ENCODE results near the gene TBC1D19. TPM values are rescaled to one million over a fixed set of nuclear protein-coding genes. Genes with fewer than 3 reads are reported as not detected.

The TBC1D19 gene
- total RNA-seq, 1 experiment from 2014 or later, result 2.2 TPM

- no peaks in the 10 kb centered on the region for H3K9me3 ChIP-seq (ENCODE audit: control insufficient read depth, insufficient read depth, low read depth, low read length)
- DNase-seq (ENCODE audit: low read depth, low spot score) (no peak), ATAC-seq (no peak)
- no peaks in the 10 kb centered on the region for H3K27me3 ChIP-seq (ENCODE audit: control insufficient read depth, insufficient read depth, low read length)
- no peak overlapping the region for H3K4me3 ChIP-seq (ENCODE audit: low read depth in 2 of 2, low read length in 2 of 2)
- no peak for TF ChIP-seq CTCF (IDR thresholded peaks at IDR 0.05)
- no peak for TF ChIP-seq TCF7L2 (IDR thresholded peaks at IDR 0.05; ENCODE audit: low read depth, low read length)
- TF ChIP-seq POLR2AphosphoS5 (IDR thresholded peaks at IDR 0.05; ENCODE audit: low read depth, low read length), result no peak
- TF ChIP-seq SIN3A (IDR thresholded peaks at IDR 0.05; ENCODE audit: borderline replicate concordance, insufficient read depth, low read depth, low read length), result no peak
- no peak for TF ChIP-seq REST (IDR thresholded peaks at IDR 0.05; ENCODE audit: insufficient read depth in 1 of 2, low read depth in 2 of 2, low read length in 1 of 2)
- ChIA-PET POLR2A (no interaction called here), CTCF (no interaction called here)
- intact Hi-C loops (cut with micrococcal nuclease; ENCODE audit: unreplicated experiment) (no loop called here), in situ Hi-C loops (cut with HindIII; ENCODE audit: low pct_unique_long_range_greater_than_20kb, low sequenced_read_pairs) (no loop called here)
- no peak overlapping the region for H3K27ac ChIP-seq (ENCODE audit: low read length)
- H3K4me1 ChIP-seq (ENCODE audit: control insufficient read depth, insufficient read depth, low read length), result no peaks in the 10 kb centered on the region
- no TSS peak for BruUV-seq (replicated peaks)
- H3K36me3 ChIP-seq (ENCODE audit: control insufficient read depth, insufficient read depth, low read length), result no peaks in the 10 kb centered on the region
These were observed 49.0 kb downstream of the TBC1D19 start for GRCh38 chr4:26632916-26633315.

GRCh38 chr4:26634237-26634636 is 50.4 kb downstream of the TBC1D19 start:
- H3K4me1 ChIP-seq (ENCODE audit: control insufficient read depth, insufficient read depth, low read length), result no peaks in the 10 kb centered on the region
- ChIA-PET POLR2A (no interaction called here), CTCF (no interaction called here)
- no peaks in the 10 kb centered on the region for H3K27me3 ChIP-seq (ENCODE audit: control insufficient read depth, insufficient read depth, low read length)
- no peak overlapping the region for H3K27ac ChIP-seq (ENCODE audit: low read length)
- in situ Hi-C loops (cut with HindIII; ENCODE audit: low pct_unique_long_range_greater_than_20kb, low sequenced_read_pairs), result no loop called here
- DNase-seq (ENCODE audit: low read depth, low spot score) (no peak), ATAC-seq (no peak)
- intact Hi-C loops (cut with micrococcal nuclease; ENCODE audit: unreplicated experiment), result no loop called here
- H3K36me3 ChIP-seq (ENCODE audit: control insufficient read depth, insufficient read depth, low read length), result no peaks in the 10 kb centered on the region
- TF ChIP-seq TCF7L2 (IDR thresholded peaks at IDR 0.05; ENCODE audit: low read depth, low read length) (no peak), SIN3A (IDR thresholded peaks at IDR 0.05; ENCODE audit: borderline replicate concordance, insufficient read depth, low read depth, low read length) (no peak), CTCF (IDR thresholded peaks at IDR 0.05) (no peak), POLR2AphosphoS5 (IDR thresholded peaks at IDR 0.05; ENCODE audit: low read depth, low read length) (no peak), REST (IDR thresholded peaks at IDR 0.05; ENCODE audit: insufficient read depth in 1 of 2, low read depth in 2 of 2, low read length in 1 of 2) (no peak)
- H3K4me3 ChIP-seq (ENCODE audit: low read depth in 2 of 2, low read length in 2 of 2), result no peak overlapping the region
- H3K9me3 ChIP-seq (ENCODE audit: control insufficient read depth, insufficient read depth, low read depth, low read length), result no peaks in the 10 kb centered on the region
- BruUV-seq (replicated peaks), result no TSS peak

Measured in Panc1 (cell line).